SU-DHL-6 (cell line): Measurements from ENCODE around the gene OR52A1.

Experiments used
- EZH2phosphoT487 ChIP-seq: fragments of 200-600 bp; sonication (generic), shearing (Covaris generic); conservative IDR thresholded peaks from 2 replicates; pipeline ENCODE4 v1.6.1; 2018; ENCODE audit warnings: mild to moderate bottlenecking, antibody characterized with exemption, low read length, moderate library complexity, mixed read lengths
- TF ChIP-seq, protein P1 (sequence below): fragments of 200-600 bp; sonication (generic); IDR thresholded peaks from one replicate; pipeline ENCODE4 v1.5.1; 2017; ENCODE audit warnings: antibody characterized with exemption, mild to moderate bottlenecking, low read length, moderate library complexity; ENCODE audit not compliant: insufficient read depth, poor library complexity, severe bottlenecking

DNA sequence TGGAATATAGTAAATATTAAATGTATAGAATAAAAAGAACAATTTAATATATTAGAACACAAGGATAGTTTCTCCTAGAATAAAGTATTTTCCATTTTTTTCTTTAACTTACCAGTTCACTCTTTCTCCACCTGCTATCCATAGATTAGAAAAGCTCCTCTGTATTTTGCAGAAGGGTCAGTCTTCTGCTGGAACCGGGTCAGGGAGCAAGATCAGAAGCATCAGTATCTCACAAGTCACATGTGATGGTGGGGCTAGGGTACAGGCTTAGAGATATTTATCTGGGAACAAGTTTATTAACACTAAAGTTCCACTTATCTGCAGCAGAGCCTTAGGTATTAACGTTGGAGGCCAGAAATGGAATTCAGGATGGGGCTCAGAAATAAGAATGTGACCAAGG, 17.3 kb upstream of the OR52A1 start:
- TF ChIP-seq, protein P1, sequence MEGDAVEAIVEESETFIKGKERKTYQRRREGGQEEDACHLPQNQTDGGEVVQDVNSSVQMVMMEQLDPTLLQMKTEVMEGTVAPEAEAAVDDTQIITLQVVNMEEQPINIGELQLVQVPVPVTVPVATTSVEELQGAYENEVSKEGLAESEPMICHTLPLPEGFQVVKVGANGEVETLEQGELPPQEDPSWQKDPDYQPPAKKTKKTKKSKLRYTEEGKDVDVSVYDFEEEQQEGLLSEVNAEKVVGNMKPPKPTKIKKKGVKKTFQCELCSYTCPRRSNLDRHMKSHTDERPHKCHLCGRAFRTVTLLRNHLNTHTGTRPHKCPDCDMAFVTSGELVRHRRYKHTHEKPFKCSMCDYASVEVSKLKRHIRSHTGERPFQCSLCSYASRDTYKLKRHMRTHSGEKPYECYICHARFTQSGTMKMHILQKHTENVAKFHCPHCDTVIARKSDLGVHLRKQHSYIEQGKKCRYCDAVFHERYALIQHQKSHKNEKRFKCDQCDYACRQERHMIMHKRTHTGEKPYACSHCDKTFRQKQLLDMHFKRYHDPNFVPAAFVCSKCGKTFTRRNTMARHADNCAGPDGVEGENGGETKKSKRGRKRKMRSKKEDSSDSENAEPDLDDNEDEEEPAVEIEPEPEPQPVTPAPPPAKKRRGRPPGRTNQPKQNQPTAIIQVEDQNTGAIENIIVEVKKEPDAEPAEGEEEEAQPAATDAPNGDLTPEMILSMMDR = no peak
- TF ChIP-seq EZH2phosphoT487 = no peak
